Neural progenitor cell (in vitro differentiated cells): Measurements from ENCODE around the gene HIGD1B.

Experiments used
- EZH2 ChIP-seq: fragments of 200-600 bp; sonication (generic); IDR thresholded peaks from 2 replicates; pipeline ENCODE4 v1.6.1; 2017; ENCODE audit warnings: antibody characterized with exemption, mild to moderate bottlenecking, moderate library complexity
- EZH2phosphoT487 ChIP-seq: fragments of 200-600 bp; sonication (generic); IDR thresholded peaks from 2 replicates; pipeline ENCODE4 v1.6.1; 2017; ENCODE audit warnings: antibody characterized with exemption
- TF ChIP-seq, protein P1 (sequence below): fragments of 200-600 bp; sonication (generic); IDR thresholded peaks from 2 replicates; pipeline ENCODE4 v1.5.1; 2017; ENCODE audit warnings: antibody characterized with exemption, mild to moderate bottlenecking

DNA sequence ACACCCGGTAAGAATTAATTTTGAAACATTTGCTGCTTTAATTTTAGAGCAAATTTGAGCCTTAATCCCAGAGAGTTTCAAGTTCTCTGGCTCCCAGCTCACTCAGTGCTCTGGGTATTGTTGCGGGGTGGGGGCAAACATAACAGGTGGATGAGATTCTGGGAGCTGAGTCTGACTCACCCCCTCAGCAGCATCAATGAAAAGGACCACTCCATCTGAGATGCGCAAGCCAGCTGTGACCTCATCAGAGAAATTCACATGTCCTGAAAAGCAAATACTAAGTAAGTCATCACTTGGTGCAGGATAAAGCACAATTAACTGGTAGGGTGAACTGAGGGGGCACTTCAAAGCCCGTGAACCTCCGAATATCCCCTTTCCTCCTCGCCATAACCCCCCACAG is 31.7 kb downstream of the HIGD1B start:
- TF ChIP-seq, protein P1, sequence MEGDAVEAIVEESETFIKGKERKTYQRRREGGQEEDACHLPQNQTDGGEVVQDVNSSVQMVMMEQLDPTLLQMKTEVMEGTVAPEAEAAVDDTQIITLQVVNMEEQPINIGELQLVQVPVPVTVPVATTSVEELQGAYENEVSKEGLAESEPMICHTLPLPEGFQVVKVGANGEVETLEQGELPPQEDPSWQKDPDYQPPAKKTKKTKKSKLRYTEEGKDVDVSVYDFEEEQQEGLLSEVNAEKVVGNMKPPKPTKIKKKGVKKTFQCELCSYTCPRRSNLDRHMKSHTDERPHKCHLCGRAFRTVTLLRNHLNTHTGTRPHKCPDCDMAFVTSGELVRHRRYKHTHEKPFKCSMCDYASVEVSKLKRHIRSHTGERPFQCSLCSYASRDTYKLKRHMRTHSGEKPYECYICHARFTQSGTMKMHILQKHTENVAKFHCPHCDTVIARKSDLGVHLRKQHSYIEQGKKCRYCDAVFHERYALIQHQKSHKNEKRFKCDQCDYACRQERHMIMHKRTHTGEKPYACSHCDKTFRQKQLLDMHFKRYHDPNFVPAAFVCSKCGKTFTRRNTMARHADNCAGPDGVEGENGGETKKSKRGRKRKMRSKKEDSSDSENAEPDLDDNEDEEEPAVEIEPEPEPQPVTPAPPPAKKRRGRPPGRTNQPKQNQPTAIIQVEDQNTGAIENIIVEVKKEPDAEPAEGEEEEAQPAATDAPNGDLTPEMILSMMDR: no peak
- TF ChIP-seq EZH2phosphoT487 (no peak), EZH2 (no peak)
